HEK293 (cell line): ENCODE results near the gene AMZ2.
"Not testable (repeated sequence)": the region's sequence is repeated elsewhere in the genome, so short reads cannot be mapped to it uniquely, and the experiment has no call there.

ENCODE experiments used
- CTCF ChIP-seq: fragments of 450-650 bp; formaldehyde crosslinking; IDR thresholded peaks from 2 replicates; pipeline ENCODE4 v1.5.1; 2016; ENCODE audit warnings: missing biosample characterization, missing genetic modification characterization
- TF ChIP-seq, protein P1 (sequence below): fragments of 450-650 bp; formaldehyde crosslinking; IDR thresholded peaks from 2 replicates; pipeline ENCODE4 v1.5.1; 2016; ENCODE audit warnings: missing biosample characterization, missing genetic modification characterization

DNA sequence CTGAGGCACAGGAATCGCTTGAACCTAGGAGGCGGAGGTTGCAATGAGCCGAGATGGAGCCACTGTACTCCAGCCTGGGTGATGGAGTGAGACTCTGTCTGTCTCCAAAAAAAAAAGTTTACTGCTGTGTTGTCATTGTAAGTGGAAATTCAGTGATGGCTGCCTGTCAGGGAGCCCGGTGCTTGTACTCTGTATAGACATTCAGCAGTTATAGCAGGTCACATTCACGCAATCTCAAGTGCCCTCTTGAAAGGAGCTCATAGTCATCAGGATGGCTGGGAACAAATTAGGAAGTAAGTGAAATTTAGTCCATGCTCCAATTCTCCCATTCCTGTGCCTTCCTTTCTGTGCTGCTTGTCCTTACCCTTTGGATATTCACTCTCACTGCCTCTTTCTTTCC is 32.4 kb upstream of the AMZ2 start:
- not testable (repeated sequence) for TF ChIP-seq CTCF (tag by site-specific recombination)
- TF ChIP-seq, protein P1, sequence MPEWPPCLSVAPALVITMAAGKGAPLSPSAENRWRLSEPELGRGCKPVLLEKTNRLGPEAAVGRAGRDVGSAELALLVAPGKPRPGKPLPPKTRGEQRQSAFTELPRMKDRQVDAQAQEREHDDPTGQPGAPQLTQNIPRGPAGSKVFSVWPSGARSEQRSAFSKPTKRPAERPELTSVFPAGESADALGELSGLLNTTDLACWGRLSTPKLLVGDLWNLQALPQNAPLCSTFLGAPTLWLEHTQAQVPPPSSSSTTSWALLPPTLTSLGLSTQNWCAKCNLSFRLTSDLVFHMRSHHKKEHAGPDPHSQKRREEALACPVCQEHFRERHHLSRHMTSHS (tag by site-specific recombination), result not testable (repeated sequence)
